GM12801 (cell line): ENCODE measurements around the gene CFAP43.

Source experiments
- TF ChIP-seq, protein P1 (sequence below): IDR thresholded peaks from one replicate; pipeline ENCODE4 v1.5.1; 2011; ENCODE audit warnings: control low read depth; ENCODE audit not compliant: insufficient read length; ENCODE audit errors: extremely low read depth

Gene CFAP43

DNA sequence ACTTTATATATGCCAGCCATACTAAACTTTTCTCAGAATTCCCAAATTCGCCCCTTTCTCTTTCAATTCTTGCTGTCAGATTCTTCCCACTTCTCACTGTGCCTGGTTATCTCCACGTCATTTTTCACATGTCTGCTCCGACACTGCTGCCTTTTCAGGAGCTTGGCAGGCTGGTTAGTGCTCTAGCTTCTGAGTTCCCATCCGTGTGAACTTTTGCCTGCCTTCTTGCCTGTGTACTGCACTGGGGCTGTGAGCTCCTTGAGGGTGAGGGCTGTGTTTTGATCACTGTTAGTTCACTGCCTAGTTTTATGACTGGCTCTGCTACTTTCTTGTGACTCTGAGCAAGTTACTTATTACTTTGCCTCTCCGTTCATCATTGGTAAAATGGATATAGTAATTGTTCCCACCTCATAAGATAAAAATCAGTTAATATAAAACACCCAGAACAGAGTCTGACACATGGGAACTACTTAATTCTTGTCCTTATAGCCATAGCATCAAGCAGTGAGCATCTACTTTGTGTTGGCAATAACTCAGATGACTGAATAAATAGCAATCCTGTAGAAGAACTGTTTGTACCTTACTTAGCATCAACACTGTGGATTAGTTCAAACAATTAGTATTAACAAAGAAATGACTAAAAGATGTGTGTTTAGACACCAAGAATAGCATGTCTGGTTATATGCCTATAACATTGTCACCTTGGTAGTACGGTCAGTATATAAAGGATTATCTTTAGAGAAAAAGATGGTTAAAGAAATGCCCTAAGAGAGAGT is 28.0 kb upstream of the CFAP43 start:
- TF ChIP-seq, protein P1, sequence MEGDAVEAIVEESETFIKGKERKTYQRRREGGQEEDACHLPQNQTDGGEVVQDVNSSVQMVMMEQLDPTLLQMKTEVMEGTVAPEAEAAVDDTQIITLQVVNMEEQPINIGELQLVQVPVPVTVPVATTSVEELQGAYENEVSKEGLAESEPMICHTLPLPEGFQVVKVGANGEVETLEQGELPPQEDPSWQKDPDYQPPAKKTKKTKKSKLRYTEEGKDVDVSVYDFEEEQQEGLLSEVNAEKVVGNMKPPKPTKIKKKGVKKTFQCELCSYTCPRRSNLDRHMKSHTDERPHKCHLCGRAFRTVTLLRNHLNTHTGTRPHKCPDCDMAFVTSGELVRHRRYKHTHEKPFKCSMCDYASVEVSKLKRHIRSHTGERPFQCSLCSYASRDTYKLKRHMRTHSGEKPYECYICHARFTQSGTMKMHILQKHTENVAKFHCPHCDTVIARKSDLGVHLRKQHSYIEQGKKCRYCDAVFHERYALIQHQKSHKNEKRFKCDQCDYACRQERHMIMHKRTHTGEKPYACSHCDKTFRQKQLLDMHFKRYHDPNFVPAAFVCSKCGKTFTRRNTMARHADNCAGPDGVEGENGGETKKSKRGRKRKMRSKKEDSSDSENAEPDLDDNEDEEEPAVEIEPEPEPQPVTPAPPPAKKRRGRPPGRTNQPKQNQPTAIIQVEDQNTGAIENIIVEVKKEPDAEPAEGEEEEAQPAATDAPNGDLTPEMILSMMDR: no peak

DNA sequence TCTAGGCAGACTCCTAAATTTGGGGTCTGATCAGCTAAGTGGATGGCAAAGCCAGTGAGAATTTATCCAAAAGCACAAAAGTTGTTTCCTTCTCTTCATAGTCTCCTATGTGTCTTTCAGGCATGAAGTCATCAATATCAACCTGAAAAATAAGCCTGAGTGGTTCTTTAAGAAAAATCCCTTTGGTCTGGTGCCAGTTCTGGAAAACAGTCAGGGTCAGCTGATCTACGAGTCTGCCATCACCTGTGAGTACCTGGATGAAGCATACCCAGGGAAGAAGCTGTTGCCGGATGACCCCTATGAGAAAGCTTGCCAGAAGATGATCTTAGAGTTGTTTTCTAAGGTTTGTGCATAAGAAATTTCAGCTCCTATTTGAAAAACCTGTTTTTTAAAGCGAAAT is 27.3 kb upstream of the CFAP43 start:
- TF ChIP-seq, protein P1: no peak

DNA sequence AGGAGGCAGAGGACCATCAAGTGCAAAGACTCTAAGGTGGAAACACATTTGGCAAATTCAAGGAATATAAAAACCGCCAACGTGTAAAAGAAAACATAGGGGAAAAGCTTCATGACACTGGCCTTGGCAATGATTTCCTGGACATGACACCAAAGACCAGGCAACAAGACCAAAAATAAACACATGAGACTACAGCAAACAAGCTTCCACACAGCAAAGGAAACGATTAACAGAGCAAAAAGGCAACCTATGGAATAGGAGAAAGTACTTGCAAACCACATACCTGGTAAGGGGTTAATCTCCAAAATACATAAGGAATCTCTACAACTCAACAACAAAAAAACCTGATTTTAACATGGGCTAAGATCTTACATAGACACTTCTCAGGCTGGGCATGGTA is 26.0 kb upstream of the CFAP43 start:
- TF ChIP-seq, protein P1: no peak

DNA sequence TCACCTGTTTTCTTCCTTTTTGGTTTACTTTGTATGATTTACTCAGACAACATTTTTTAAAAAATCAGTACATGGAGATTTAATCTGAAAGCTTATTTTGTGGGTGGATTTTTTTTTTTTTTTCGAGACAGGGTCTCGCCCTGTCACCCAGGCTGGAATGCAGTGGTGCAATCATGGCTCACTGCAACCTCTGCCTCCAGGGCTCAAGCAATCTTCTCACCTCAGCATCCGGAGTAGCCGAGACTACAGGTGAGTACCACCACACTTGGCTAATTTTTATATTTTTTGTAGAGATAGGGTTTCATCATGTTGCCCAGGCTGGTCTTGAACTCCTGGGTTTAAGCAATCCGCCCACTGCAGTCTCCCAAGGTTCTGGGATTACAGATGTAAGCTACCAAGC is 25.1 kb upstream of the CFAP43 start:
- TF ChIP-seq, protein P1: no peak

DNA sequence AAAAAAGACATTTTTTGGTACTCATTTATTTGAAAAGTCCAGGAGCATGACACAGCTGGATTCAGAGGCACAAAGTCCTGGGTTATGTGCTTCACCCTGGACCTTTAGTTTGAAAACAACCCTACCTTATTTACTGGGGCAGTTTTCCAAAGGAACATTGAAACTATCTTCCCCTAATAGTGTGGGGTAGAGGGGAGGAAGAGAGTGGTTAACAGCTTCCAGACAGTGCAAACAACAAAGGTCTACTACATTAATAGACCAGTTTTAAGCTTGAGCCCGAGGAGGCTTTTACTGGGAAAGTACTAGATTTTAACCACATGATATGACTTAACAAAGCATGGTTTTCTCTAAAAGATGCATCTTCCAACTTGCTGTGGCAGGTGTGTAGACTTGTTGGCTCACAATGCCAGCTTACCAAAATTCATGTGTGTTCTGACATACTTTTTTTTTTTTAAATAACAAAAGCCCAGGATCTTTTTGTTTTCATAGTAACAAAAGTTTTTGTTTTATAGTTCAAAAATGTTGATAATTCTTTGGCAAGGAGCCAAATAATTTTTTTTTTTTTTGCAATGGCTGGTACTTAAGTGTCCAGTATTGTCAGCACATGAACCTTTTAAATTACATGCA is 24.3 kb upstream of the CFAP43 start:
- TF ChIP-seq, protein P1: no peak

DNA sequence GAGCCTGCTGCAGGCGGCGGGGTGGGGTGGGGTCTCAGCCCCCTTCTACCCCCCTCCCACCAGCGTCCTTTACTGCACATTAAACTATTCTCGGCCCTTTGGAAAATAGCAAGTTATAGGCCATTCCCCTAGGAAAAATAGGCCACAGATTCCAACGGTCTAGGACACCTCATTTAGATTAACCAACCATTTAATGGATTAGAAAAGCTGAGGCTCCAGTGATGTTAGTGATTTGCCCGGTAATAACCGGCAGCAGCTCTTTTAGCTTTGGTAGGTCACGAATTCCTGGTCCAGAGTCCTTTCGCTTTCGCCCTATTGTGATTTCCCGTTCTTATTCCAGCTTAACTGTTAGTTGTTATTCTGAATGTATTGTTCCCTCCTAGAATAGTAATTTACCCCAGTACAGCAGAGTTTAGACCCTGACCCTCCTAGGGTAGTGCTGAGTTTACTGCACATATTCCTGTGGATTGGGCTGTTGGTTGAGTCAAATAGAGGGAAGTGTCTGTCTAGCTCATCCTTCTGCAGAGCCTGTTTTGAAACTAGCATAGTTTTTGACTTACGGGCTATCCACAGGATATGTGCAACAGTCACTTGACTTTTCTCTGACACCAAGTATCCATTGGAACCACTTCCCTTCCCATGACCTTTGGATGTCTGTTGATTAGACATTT is 23.3 kb upstream of the CFAP43 start:
- TF ChIP-seq, protein P1: no peak

DNA sequence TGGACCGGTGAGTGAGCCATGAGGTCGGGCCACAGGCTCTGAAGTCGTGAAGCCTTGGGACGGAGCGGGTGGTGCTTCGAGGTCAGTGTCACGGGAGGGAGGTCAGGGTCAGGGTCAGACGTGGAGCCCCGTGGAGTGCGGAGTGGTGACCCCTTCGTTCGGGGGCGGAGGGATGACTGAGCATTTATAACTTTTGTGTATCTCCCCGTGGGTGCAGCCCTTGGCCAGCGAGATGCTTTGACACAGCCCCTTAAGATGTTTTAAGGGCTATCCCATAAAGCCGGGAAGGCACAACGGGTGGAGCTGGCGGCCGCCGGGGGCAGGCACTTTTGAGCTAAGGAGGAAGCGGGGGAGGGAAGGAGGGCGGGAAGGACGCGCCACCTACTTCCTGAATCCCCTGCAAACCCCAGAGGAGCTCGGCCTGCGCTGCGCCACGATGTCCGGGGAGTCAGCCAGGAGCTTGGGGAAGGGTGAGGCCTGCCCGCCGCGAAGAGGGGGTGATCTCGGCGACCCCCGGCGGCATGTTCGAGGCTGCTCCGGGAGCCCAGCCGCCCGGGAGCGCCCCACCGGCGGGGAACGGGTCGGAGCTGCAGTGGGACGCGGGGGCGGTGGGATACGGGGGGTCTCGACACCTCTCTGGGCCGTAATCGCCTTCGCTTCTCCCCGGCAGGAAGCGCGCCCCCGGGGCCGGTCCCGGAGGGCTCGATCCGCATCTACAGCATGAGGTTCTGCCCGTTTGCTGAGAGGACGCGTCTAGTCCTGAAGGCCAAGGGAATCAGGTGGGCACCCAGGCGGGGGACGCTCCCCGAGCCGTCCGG is 22.5 kb upstream of the CFAP43 start, which contains the start of gene GSTO1:
Gene GSTO1 (plus strand): TSS at position 400 of the 818 bp plus-strand sequence. CDS start 37 bp downstream, at position 437.
- TF ChIP-seq, protein P1: no peak
